ENCODE results near the gene ZBED4.

Gene ZBED4

DNA sequence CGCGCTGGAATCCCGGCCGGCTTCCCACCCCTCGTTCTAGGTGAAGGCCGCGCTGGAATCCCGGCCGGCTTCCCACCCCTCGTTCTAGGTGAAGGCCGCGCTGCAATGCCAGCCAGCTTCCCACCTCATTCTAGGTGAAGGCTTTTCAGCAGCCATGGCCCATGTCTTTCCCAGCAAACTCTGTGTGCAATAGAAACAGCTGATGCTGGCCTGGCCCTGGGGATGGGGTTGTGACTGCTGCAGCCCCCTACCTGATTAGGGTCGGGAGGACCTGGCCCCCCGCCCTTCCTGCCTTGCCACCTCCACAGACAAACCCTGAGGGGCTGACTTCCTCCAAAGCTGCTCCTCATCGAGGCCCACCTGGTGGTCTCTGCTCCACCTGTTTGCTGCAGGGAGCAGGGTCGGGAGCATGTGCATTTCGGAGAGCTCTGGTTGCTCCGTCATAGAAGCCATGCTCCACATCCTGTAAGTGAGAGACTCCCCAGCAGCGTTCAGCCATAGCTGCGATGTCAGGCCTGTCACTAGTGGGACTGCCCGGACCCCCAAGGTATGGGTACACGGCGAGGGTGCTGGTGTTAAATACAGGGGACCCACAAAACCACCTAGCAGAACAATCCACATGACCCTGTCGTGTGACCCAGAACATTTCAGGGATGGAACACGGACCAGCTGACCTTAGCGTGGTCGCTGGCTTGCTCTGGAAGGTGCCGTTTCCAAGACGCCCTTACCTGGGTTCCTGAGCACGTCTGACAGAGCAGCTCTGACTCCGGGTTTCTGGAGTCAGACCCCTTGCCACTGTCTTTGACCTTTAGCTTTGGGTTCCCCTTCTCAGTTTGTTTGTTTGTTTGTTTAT is 3.3 kb downstream of the ZBED4 start:
- no peak for DNase-seq

GRCh38 chr22:49858827-49859226 is 5.2 kb downstream of the ZBED4 start:
- DNase-seq = no peak

- DNase-seq = no peak
These were observed 8.2 kb downstream of the ZBED4 start for GRCh38 chr22:49861642-49862495.

DNA sequence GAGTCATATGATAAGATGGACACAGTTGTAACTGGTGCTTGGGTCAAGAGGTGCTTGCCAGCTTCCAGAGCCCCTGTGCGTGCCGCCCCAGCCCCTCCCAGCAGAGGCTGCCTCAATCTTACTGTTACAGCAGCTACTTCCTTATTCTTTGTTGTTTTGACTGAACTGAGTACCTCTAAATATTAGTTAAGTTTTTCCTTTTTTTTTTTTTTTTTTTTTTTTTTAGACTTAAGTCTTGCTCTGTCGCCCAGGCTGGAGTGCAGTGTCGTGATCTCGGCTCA is 8.8 kb downstream of the ZBED4 start:
- DNase-seq = no peak

DNA sequence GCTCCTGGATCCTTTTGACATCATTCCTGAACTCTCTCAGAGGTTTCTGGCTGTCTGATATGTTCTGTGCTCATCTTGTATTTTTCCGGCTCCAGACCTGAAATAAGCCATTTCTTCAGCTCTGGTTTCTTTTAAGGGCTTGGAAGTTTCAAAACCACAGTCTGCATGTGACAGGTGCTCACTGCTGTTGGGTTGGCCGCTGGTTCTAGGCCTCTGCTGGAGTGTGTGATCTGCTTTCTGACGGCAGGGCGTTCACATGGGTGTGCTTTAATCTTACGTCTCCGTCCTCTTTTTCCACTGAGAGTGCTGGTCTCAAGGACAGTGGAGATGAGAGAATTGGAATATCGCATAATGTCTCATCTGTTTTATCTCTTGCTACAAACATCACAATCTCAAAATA is 10.3 kb downstream of the ZBED4 start:
- no peak for DNase-seq

GRCh38 chr22:49865156-49865555 is 11.5 kb downstream of the ZBED4 start:
- no peak for DNase-seq

DNA sequence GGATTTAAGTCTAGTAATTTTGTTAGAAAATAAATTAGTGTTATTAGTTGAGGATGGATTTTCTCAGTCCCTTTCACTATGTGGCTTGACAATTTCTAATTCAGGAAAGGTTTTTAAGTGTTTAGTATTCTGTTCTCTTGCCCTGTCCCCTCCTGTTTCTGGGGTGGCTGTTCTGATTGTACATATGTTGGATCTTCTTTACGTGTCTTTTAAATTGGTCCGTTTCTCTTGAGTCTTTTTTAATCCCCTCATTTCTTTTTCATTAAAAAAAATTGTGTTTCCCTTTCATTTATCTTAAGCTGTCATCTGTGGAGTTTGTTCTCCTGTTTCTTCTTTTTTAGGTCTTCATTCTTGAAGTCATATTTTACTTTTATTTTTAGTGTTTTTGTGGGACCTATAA is 12.5 kb downstream of the ZBED4 start:
- no peak for DNase-seq

GRCh38 chr22:49866646-49867045 is 13.0 kb downstream of the ZBED4 start:
- no peak for DNase-seq

GRCh38 chr22:49867303-49868265 is 13.9 kb downstream of the ZBED4 start:
- no peak for DNase-seq

- DNase-seq = no peak
These were observed 15.6 kb downstream of the ZBED4 start for GRCh38 chr22:49869086-49869830.

DNA sequence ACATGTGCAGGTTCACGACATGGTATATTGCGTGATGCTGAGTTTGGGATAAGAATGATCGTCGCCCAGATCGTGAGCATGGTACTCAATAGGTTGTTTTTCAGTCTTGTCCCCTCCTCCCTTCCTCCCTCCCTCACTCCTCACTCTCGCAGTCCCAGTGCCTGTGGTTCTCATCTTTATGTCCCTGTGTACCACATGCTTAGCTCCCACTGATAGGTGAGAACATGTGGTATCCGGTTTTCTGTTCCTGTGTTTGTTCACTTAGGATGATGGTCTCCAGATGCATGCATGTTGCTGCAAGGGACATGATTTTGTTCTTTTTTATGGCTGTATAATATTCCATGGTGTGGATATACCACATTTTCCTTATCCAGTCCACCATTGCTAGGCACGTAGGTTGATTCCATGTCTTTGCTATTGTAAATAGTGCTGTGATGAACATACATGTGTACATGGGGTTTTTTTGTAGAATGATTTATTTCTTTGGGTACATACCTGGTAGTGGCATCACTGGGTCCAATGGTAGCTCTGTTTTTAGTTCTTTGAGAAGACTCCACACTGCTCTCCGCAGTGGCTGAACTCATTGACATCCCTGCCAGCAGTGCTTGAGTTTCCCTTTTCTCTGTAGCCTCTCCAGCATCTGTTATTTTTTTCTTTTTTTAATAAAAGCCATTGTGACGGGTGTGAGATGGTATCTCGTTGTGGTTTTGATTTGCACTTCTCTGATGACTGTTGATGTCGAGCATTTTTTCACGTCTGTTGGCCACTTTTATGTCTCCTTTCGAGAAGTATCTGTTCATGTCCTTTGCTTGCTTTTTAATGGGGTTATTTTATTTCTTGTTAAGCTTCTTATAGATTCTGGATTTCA is 16.4 kb downstream of the ZBED4 start:
- DNase-seq = peak; percentile 22

- DNase-seq = no peak
These were observed 17.8 kb downstream of the ZBED4 start for GRCh38 chr22:49871482-49871881.

DNA sequence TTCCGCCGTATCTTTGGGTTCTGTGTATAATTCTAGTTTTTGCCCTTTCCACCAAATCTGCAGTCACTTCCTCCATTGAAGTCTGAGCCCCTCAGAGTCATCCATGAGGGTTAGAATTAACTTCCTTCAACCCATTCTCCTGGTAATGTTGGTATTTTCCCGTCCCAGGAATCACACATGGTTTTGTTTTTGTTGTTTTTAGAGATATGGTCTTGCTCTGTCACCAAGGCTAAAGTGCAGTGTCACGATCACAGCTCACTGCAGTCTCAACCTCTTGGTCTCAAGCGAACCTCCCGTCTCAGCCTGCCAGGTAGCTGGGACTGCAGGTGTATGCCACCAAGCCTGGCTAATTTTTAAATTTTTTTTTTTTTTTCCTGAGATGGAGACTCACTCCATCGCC is 18.7 kb downstream of the ZBED4 start:
- DNase-seq = no peak

- DNase-seq = no peak
These were observed 19.7 kb downstream of the ZBED4 start for GRCh38 chr22:49873228-49873940.

DNA sequence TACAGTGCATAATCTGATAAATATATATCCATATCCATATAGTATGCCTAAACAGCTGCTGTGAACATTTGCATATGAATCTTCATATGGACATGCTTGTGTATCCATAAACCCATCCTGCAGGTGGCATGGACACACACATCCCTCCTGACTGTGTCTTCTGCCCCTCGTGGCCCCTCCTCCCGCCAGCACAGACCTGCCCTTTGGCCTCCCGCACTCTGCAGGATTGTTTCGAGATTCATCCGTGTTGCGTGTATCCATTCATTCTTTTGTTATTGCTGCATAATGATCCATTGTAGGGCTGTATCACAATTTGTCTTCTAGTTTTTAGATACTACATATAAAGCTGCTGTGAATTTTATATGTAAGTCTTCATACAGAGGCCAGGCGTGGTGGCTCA is 24.0 kb downstream of the ZBED4 start:
- no peak for DNase-seq

- DNase-seq = no peak
These were observed 24.6 kb downstream of the ZBED4 start for GRCh38 chr22:49878206-49878605.

- DNase-seq = no peak
These were observed 26.2 kb downstream of the ZBED4 start for GRCh38 chr22:49879871-49880270.

DNA sequence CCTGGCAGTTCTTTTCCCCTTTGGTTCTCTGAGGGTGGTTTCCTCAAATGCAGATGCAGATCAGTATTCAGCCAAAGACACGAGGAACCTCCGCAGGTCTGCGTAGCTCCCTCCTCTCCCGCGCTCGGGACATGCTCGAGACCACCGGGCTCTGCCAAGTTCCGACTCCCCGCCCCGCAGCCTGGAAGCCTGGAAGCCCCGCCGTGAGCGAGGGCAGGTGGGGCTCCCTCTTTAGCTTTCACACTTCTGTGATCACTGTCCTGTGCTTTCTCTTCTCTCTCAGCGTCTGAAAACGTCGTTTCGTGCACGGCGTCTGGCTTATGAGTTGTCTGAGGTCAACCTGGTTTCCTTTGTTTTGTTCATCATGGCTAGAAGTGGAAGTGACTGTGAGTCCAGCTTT is 26.6 kb downstream of the ZBED4 start:
- DNase-seq = no peak

GRCh38 chr22:49881856-49882255 is 28.2 kb downstream of the ZBED4 start:
- no peak for DNase-seq

GRCh38 chr22:49882519-49883293 is 29.1 kb downstream of the ZBED4 start:
- DNase-seq = no peak

Data from CD4-positive, alpha-beta T cell treated with Interleukin-17A for 4 hours (primary cell).